ENCODE results near the gene COX7C.

The COX7C gene

DNA sequence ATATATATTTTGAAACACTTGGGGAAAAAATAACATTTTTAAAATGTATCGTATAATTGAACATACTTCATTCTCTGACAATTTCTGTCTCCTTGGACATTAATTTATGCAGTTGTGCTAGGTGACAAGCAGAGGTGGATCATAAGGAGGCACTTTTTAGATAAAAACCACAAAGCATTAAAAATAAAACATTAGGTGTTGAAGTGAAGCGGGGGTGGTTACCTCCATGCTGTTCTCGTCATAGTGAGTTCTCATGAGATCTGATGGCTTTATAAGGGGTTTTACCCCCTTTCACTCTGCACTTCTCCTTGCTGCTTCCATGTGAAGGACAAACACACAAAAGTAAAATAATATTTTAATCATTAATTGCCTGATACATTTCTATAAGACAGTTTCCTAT, 11.9 kb upstream of the COX7C start:
- no peaks in the 10 kb centered on the region for H3K36me3 ChIP-seq (ENCODE audit: insufficient read depth, low read length)
- ATAC-seq (ENCODE audit: insufficient read depth, low read depth), result no peak
- no peak for TF ChIP-seq CTCF (IDR thresholded peaks at IDR 0.05; ENCODE audit: borderline replicate concordance, extremely low read depth, low read length, poor library complexity, severe bottlenecking)
- TF ChIP-seq EZH2 (IDR thresholded peaks at IDR 0.05; ENCODE audit: borderline replicate concordance, low read depth, low read length, severe bottlenecking), result no peak

GRCh38 chr5:86613455-86613854, 4.3 kb upstream of the COX7C start:
- H3K4me1 ChIP-seq (ENCODE audit: insufficient read depth, low read length), result peaks cover 8% of the 10 kb centered on the region
- H3K27me3 ChIP-seq (ENCODE audit: insufficient read depth, low read length, poor library complexity), result no peaks in the 10 kb centered on the region
- H3K79me2 ChIP-seq (ENCODE audit: insufficient read depth, low read length), result peaks cover 8% of the 10 kb centered on the region
- no peak overlapping the region for H3K27ac ChIP-seq (ENCODE audit: low read length)
- no peak for TF ChIP-seq CTCF (IDR thresholded peaks at IDR 0.05; ENCODE audit: borderline replicate concordance, extremely low read depth, low read length, poor library complexity, severe bottlenecking)
- TF ChIP-seq EZH2 (IDR thresholded peaks at IDR 0.05; ENCODE audit: borderline replicate concordance, low read depth, low read length, severe bottlenecking), result no peak
- H3K36me3 ChIP-seq (ENCODE audit: insufficient read depth, low read length), result peaks cover 6% of the 10 kb centered on the region; the same call in 1 of the 2 replicates
- no peak overlapping the region for H3K4me2 ChIP-seq (ENCODE audit: insufficient read depth, low read length)
- no peak overlapping the region for H3K4me3 ChIP-seq (ENCODE audit: low read depth in 1 of 2, low read length in 2 of 2)
- DNase-seq (no peak), ATAC-seq (ENCODE audit: insufficient read depth, low read depth) (no peak)
- H3K9me3 ChIP-seq (ENCODE audit: insufficient read depth, low read length, severe bottlenecking), result peaks cover 3% of the 10 kb centered on the region
- no peaks in the 10 kb centered on the region for H4K20me1 ChIP-seq (ENCODE audit: insufficient read depth, low read length)
- no peak overlapping the region for H3K9ac ChIP-seq (ENCODE audit: low read depth, low read length)
- no peak overlapping the region for H2AFZ ChIP-seq (ENCODE audit: low read depth, low read length)

More for the DNA sequence above, 11.9 kb upstream of the COX7C start:
- no peak overlapping the region for H3K4me3 ChIP-seq (ENCODE audit: low read depth in 1 of 2, low read length in 2 of 2)
- no peaks in the 10 kb centered on the region for H3K27me3 ChIP-seq (ENCODE audit: insufficient read depth, low read length, poor library complexity)
- no peaks in the 10 kb centered on the region for H3K4me1 ChIP-seq (ENCODE audit: insufficient read depth, low read length)
- no peak overlapping the region for H3K27ac ChIP-seq (ENCODE audit: low read length)
- no peak for DNase-seq
- no peak overlapping the region for H3K4me2 ChIP-seq (ENCODE audit: insufficient read depth, low read length)
- no peaks in the 10 kb centered on the region for H4K20me1 ChIP-seq (ENCODE audit: insufficient read depth, low read length)
- H3K9me3 ChIP-seq (ENCODE audit: insufficient read depth, low read length, severe bottlenecking), result no peaks in the 10 kb centered on the region
- no peaks in the 10 kb centered on the region for H3K79me2 ChIP-seq (ENCODE audit: insufficient read depth, low read length)
- no peak overlapping the region for H3K9ac ChIP-seq (ENCODE audit: low read depth, low read length)
- no peak overlapping the region for H2AFZ ChIP-seq (ENCODE audit: low read depth, low read length)

GRCh38 chr5:86617309-86617755, 409 bp upstream of the COX7C start:
- Histone ChIP-seq H3K9me3 (ENCODE audit: insufficient read depth, low read length, severe bottlenecking) (peaks cover 3% of the 10 kb centered on the region), H3K4me3 (ENCODE audit: low read depth in 1 of 2, low read length in 2 of 2) (peak overlapping the region in 1 of 2 experiments; percentile 81; a peak in 1 of 4 replicates), H3K4me2 (ENCODE audit: insufficient read depth, low read length) (peak overlapping the region; percentile 40; the same call in 1 of the 2 replicates), H3K9ac (ENCODE audit: low read depth, low read length) (no peak overlapping the region), H3K36me3 (ENCODE audit: insufficient read depth, low read length) (peaks cover 42% of the 10 kb centered on the region), H2AFZ (ENCODE audit: low read depth, low read length) (peak overlapping the region; percentile 96), H3K27me3 (ENCODE audit: insufficient read depth, low read length, poor library complexity) (no peaks in the 10 kb centered on the region), H3K79me2 (ENCODE audit: insufficient read depth, low read length) (peaks cover 22% of the 10 kb centered on the region), H4K20me1 (ENCODE audit: insufficient read depth, low read length) (peaks cover 5% of the 10 kb centered on the region; the same call in 1 of the 2 replicates), H3K4me1 (ENCODE audit: insufficient read depth, low read length) (peaks cover 22% of the 10 kb centered on the region), H3K27ac (ENCODE audit: low read length) (peak overlapping the region; percentile 44; the same call in 1 of the 2 replicates)
- no peak for ATAC-seq (ENCODE audit: insufficient read depth, low read depth)
- no peak for DNase-seq
- TF ChIP-seq CTCF (IDR thresholded peaks at IDR 0.05; ENCODE audit: borderline replicate concordance, extremely low read depth, low read length, poor library complexity, severe bottlenecking), result no peak
- TF ChIP-seq EZH2 (IDR thresholded peaks at IDR 0.05; ENCODE audit: borderline replicate concordance, low read depth, low read length, severe bottlenecking), result no peak
